B cell (primary cell): Measurements from ENCODE around the gene NPM3.

Experiments
- EZH2 ChIP-seq: IDR thresholded peaks from 2 replicates; pipeline ENCODE4 v1.6.1; 2012; ENCODE audit warnings: borderline replicate concordance, low read depth, mild to moderate bottlenecking, moderate library complexity, low read length; ENCODE audit not compliant: insufficient read depth, poor library complexity, severe bottlenecking
- TF ChIP-seq, protein P1 (sequence below): fragments of 200-600 bp; IDR thresholded peaks from one replicate; pipeline ENCODE4 v1.8.0; 2022; ENCODE audit warnings: antibody characterized with exemption, mild to moderate bottlenecking

DNA sequence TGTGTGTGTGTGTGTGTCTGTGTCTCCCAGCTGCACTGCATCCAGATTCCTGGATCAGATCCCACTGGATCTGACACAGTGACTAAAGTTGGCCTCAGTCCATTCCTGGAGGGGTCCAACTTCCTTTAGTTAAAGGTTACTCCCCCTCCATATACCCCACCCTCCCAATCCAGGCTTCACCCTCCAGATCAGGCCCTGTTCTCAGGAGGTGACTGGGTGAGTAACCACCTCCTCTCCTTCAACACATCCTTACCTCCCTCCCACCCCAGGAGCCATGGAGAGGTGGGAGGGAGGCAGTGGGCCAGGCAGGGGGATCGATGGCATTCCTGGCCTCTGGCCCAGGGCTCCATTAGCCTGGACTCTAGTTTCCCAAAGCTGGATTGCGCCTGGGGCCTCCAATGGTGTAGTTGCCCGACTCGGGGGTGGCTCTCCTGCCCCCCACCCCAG lies 49.1 kb upstream of the NPM3 start:
- TF ChIP-seq, protein P1, sequence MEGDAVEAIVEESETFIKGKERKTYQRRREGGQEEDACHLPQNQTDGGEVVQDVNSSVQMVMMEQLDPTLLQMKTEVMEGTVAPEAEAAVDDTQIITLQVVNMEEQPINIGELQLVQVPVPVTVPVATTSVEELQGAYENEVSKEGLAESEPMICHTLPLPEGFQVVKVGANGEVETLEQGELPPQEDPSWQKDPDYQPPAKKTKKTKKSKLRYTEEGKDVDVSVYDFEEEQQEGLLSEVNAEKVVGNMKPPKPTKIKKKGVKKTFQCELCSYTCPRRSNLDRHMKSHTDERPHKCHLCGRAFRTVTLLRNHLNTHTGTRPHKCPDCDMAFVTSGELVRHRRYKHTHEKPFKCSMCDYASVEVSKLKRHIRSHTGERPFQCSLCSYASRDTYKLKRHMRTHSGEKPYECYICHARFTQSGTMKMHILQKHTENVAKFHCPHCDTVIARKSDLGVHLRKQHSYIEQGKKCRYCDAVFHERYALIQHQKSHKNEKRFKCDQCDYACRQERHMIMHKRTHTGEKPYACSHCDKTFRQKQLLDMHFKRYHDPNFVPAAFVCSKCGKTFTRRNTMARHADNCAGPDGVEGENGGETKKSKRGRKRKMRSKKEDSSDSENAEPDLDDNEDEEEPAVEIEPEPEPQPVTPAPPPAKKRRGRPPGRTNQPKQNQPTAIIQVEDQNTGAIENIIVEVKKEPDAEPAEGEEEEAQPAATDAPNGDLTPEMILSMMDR = no peak
- TF ChIP-seq EZH2 = no peak
